IPS-20b (cell line): ENCODE measurements around the gene PCBD1.

Experiments used
- H3K27ac ChIP-seq: one replicate; pipeline ENCODE4 v1.5.1; 2013; ENCODE audit warnings: low read length
- H3K27me3 ChIP-seq: 2 replicates; pipeline ENCODE4 v1.6.1; 2013; ENCODE audit warnings: mild to moderate bottlenecking, low read length, inconsistent platforms; ENCODE audit not compliant: insufficient read depth
- H3K36me3 ChIP-seq: 2 replicates; pipeline ENCODE4 v1.6.1; 2013; ENCODE audit warnings: low read depth, mild to moderate bottlenecking, inconsistent platforms, low read length, moderate library complexity; ENCODE audit not compliant: insufficient read depth
- H3K4me1 ChIP-seq: 2 replicates; pipeline ENCODE4 v1.6.1; 2013; ENCODE audit warnings: mild to moderate bottlenecking, control low read depth, inconsistent platforms, low read length, moderate library complexity; ENCODE audit not compliant: insufficient read depth
- H3K4me3 ChIP-seq: 2 replicates; pipeline ENCODE4 v1.5.1; 2013; ENCODE audit warnings: mild to moderate bottlenecking, low read length, inconsistent platforms
- H3K9ac ChIP-seq: 2 replicates; pipeline ENCODE4 v1.6.1; 2013; ENCODE audit warnings: low read depth, mild to moderate bottlenecking, inconsistent platforms, low read length, moderate library complexity
- H3K9me3 ChIP-seq: 2 replicates; pipeline ENCODE4 v1.6.1; 2013; ENCODE audit warnings: mild to moderate bottlenecking, low read depth, low read length, inconsistent platforms; ENCODE audit not compliant: insufficient read depth

The PCBD1 gene

DNA sequence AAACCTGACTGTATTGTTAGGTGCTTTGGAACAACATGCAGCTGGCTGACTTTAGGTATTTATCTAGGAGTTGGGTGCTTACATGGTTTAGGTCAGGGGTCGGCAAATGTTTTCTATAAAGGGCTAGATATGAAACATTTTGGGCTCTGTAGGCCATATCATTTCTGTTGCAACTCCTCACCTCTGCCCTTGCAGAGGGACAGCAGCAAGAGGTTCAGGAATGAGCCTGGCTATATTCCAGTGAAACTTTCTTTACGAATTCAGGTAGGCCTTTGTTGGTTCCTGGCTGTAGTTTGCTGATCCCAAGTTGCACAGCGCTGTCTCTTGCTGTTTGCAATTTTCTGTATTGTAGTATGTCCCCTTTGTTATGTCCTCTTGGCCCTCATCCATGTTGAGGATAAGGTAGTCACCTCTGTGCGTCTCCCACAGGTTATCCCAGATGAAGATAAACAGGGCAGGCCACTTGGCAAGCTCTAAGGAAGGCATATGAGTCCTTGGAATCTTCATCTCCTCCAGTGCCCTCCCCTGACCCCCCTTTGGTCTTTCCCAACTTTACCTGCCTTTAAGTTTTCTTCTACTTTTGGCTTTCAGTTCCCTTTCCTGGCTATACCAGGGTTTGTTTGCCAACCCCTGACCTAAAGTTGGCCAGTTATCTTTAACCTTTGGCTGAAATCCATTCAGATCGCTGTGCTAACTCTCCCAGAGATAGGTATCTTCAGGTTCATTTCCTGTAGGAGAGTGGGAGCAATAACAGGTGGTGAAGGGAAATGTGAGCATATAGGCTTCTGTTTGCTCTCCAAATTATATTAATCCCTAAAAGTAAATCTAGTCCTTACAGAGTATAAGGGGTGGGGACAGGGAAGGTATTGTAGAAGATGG, 36.5 kb downstream of the PCBD1 start:
- Histone ChIP-seq H3K27ac (no peak overlapping the region), H3K4me1 (no peaks in the 10 kb centered on the region), H3K4me3 (no peak overlapping the region), H3K36me3 (peaks cover 89% of the 10 kb centered on the region), H3K27me3 (no peaks in the 10 kb centered on the region), H3K9ac (no peak overlapping the region), H3K9me3 (no peaks in the 10 kb centered on the region)

DNA sequence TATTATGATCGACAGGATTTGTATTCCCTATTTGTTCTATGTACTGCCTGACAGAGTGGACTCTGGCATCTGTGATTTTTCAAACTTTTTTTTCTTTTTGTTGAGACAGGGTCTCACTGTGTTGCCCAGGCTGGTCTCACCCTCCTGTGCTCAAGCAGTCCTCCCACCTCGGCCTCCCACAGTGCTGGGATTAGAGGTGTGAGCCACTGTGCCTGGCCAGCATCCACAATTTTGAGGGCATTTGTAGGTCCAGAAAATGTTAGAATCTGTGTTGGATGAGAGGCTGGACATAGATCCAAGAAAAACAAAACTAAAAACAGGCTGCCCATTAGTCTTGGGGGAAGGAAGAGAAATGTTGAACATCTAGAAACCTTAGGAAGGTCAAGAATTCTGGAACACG, 38.3 kb downstream of the PCBD1 start:
- Histone ChIP-seq H3K4me1 (no peaks in the 10 kb centered on the region), H3K27me3 (no peaks in the 10 kb centered on the region), H3K9me3 (no peaks in the 10 kb centered on the region), H3K36me3 (peaks cover 88% of the 10 kb centered on the region), H3K4me3 (no peak overlapping the region), H3K9ac (no peak overlapping the region), H3K27ac (no peak overlapping the region)

DNA sequence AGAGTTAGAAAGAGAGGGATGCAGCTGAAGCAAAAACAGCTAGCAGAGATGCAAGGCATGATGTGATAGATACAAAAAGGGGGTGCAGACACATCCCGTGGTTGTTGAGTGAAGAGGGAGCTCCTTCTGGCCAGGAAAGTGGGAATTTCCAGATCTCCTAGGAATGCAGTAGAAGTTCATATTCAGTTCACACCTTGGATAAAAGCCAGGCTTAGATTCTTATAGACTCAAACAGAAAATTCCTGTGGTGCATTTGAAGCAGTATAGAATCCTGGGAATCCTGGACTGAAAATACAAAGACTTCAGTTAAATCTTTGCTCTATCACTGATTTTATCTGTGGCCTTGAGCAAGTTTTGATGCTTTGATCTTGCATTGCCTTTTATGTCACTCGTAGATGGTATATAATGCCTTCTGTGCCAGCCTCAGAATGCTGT, 38.8 kb downstream of the PCBD1 start:
- Histone ChIP-seq H3K27me3 (no peaks in the 10 kb centered on the region), H3K36me3 (peaks cover 85% of the 10 kb centered on the region), H3K9ac (no peak overlapping the region), H3K4me1 (no peaks in the 10 kb centered on the region), H3K9me3 (no peaks in the 10 kb centered on the region), H3K4me3 (no peak overlapping the region), H3K27ac (no peak overlapping the region)

DNA sequence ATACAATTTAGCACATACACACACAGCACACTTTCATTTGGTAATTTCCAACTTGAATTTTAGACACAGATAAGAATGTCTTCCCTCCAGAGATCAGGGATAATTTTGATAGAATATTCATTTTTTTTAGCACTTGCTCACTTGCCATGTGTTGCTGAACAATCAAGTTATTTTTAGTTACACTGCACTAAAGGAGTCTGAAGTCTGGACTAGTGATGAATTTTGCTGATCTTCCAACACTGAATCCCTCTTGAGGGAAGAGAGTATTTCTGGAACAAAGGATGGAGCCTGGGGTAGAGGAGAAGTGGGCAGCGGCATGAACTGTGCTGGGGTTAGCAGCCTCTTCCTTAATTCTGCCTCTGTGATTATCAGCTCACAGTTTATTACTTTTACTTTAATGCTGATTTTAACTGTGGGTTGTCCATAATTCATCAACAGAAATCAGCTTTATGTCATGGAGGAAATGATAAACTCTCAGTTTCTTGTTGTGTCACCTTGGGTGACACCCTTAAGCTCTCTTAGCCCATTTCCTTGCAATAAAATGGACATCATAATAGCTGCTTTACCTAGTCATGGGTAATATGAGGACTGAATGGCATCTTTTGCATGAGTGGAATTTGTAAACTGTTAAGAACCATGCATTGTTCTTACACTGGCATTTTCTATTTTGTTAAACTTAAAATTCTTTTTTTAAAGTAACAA, 40.6 kb downstream of the PCBD1 start:
- Histone ChIP-seq H3K36me3 (peaks cover 70% of the 10 kb centered on the region), H3K9me3 (no peaks in the 10 kb centered on the region), H3K4me1 (no peaks in the 10 kb centered on the region), H3K9ac (no peak overlapping the region), H3K4me3 (no peak overlapping the region), H3K27ac (no peak overlapping the region), H3K27me3 (no peaks in the 10 kb centered on the region)

DNA sequence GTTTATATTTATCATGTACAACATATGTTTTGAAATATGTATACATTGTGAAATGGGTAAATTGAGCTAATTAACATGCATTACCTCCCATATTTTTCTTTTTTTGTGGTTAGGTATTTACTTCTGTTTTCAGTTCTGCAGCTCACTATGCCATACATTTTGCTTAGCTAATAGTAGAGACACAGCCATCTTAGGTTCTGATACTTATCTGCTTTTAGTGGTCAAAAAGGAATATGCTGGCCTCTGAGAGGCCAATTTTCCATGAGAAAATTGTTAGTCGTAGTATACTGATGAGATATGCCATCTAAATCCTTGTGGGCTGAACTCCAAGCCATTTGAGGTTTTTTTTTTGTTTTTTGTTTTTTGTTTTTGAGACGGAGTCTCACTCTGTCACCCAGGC, 41.6 kb downstream of the PCBD1 start:
- Histone ChIP-seq H3K27me3 (no peaks in the 10 kb centered on the region), H3K9me3 (no peaks in the 10 kb centered on the region), H3K36me3 (peaks cover 62% of the 10 kb centered on the region), H3K27ac (no peak overlapping the region), H3K4me3 (no peak overlapping the region), H3K4me1 (no peaks in the 10 kb centered on the region), H3K9ac (no peak overlapping the region)

DNA sequence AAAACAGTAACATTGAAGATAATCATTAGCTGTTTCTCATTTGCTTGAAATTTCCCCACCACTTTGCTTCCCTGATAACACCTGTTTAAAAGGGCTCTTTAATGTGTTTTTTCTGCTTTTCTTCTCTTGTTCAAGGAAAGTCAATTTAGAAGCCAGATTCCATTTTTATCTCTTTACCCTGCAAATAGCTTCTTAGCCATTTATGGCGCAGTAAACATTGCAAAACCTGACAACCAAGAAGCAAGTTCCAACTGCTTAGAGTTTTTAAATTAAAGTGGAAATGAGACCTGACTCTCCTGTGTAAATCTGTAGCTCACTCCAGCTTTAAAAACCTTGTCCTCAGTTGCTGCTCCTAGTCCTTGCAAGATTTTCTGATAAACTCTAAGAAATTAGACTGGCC, 42.5 kb downstream of the PCBD1 start:
- no peaks in the 10 kb centered on the region for H3K4me1 ChIP-seq
- H3K4me3 ChIP-seq = no peak overlapping the region
- H3K27ac ChIP-seq = no peak overlapping the region
- no peak overlapping the region for H3K9ac ChIP-seq
- no peaks in the 10 kb centered on the region for H3K9me3 ChIP-seq
- H3K36me3 ChIP-seq = peaks cover 53% of the 10 kb centered on the region
- H3K27me3 ChIP-seq = no peaks in the 10 kb centered on the region

DNA sequence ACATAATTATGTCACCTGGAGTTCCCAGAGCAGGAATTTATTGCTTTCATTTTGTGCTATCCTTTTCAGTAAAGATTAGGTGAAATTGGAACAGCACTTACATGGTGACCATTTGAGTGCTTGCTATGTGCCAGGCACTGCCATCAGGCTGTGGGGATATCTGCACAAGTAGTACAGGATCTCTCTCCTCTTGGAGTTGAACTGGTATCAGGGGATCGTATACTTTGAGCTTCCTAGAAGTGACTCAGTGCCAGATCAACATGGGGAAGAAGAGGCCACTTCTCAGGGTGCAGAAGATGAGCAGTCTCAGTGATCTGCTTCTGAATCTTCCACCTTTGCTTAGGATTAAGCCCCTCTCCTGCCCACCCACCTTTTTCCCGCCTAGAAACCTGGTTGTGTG, 43.1 kb downstream of the PCBD1 start:
- H3K27me3 ChIP-seq = no peaks in the 10 kb centered on the region
- H3K27ac ChIP-seq = no peak overlapping the region
- H3K4me3 ChIP-seq = no peak overlapping the region
- no peaks in the 10 kb centered on the region for H3K4me1 ChIP-seq
- peaks cover 49% of the 10 kb centered on the region for H3K36me3 ChIP-seq
- H3K9ac ChIP-seq = no peak overlapping the region
- H3K9me3 ChIP-seq = no peaks in the 10 kb centered on the region

DNA sequence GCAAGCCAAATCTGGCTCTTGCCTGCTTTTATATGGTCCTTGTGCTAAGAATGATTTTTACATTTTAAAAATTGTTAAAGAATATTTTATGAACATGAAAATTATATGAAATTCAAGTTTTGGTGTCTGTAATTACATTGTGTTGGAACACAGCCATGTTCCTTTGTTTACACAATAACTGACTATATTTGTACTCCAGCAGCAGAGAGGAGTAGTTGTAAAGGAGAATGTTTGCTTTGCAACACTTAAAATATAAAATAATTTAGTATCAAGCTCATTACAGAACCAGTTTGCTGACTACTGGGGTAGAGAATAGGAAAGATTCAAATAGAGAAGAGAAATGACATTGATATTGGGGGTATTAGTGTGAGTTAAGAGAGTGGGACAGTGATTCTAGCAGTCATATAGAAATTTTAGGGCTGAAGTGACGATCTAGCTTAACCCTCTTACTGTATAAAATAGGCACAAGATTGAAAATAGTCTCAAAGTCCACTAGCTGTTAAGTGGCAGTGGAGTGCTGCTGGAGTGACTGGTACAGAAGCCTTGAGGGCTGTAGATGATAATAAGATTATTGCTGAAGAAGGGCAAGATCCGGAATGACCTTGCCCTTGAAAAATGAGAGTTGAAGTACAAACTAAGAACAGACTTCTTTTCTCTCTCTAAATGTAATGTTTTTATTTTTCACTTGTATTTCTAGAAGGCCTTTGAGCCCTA, 44.4 kb downstream of the PCBD1 start:
- peaks cover 49% of the 10 kb centered on the region for H3K36me3 ChIP-seq
- no peaks in the 10 kb centered on the region for H3K9me3 ChIP-seq
- H3K9ac ChIP-seq = no peak overlapping the region
- no peaks in the 10 kb centered on the region for H3K4me1 ChIP-seq
- no peaks in the 10 kb centered on the region for H3K27me3 ChIP-seq
- H3K27ac ChIP-seq = no peak overlapping the region
- H3K4me3 ChIP-seq = no peak overlapping the region

DNA sequence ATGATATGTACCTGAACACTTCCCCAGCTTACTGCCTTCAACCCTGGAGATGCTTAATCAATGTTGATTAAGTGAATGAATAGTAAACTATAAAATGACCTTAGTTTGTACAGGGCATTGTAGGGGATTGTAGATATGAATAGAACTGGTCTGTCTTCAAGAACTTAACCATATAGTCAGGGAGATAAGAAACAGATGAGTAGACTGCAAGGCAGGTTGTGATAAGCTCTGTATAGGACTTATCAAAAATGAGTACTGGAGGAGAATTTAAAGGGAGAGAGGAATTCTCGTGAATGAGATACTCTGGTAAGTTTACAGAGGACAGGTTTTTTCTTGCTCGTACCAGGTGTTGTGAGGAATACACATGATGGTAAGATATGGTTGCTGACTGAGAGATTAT, 45.0 kb downstream of the PCBD1 start:
- Histone ChIP-seq H3K4me3 (no peak overlapping the region), H3K4me1 (no peaks in the 10 kb centered on the region), H3K27me3 (no peaks in the 10 kb centered on the region), H3K9ac (no peak overlapping the region), H3K9me3 (no peaks in the 10 kb centered on the region), H3K27ac (no peak overlapping the region), H3K36me3 (peaks cover 44% of the 10 kb centered on the region)

DNA sequence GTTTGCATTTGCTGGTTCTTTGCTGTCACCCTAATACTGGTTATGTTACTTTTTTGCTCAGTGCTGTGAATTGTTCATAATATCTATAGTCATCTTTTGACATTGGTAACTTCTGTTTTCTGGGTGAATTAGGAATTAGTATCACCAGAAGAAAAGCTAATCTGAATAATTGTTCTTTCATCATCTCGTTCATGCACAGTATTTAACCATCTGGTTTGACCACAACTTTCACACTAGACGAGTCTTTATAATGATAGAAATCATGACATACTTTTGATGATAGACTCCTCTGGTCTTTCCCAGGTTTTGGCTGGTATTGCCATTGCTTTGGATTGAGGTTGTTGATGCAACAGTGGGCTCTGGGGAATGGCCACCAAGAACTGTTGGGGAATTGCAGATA, 47.5 kb downstream of the PCBD1 start:
- Histone ChIP-seq H3K27me3 (no peaks in the 10 kb centered on the region), H3K36me3 (peaks cover 30% of the 10 kb centered on the region), H3K27ac (no peak overlapping the region), H3K9me3 (no peaks in the 10 kb centered on the region), H3K9ac (no peak overlapping the region), H3K4me3 (no peak overlapping the region), H3K4me1 (no peaks in the 10 kb centered on the region)

DNA sequence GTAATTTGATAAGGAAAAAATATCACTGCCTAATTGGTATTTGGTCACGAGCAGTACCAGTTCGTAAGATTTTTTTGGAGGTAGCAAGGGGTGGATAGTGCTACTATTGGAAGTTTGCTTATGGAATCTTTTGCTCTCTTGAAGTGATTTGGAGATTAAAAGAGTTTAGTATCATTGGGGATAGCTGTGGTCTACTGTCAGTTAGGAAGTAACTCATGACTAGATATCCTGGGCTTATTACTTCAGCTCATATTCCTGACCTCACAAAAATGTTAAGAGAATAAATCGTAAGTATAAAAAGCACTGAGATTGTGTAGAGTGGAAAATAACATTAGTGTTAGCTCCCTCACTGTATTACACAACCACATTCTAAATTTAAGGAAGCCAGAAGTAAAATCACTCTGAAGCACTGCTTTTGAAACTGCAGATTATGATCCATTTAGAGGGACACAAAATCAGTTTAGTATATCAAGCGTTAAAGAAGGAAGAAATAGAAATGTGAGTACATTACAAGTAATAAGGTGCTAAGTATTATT, 50.0 kb downstream of the PCBD1 start:
- Histone ChIP-seq H3K9me3 (no peaks in the 10 kb centered on the region), H3K4me3 (no peak overlapping the region), H3K4me1 (no peaks in the 10 kb centered on the region), H3K36me3 (peaks cover 27% of the 10 kb centered on the region), H3K27me3 (no peaks in the 10 kb centered on the region), H3K9ac (no peak overlapping the region), H3K27ac (no peak overlapping the region)
